HG03060 (cell line): ENCODE data around the gene GIMAP8.

Experiments
- ATAC-seq: cut with Tn5 transposase; IDR thresholded peaks from one replicate; pipeline ENCODE4 v1.9.1; 2021; ENCODE audit warnings: low read depth, moderate number of reproducible peaks; ENCODE audit not compliant: unreplicated experiment

Gene GIMAP8

DNA sequence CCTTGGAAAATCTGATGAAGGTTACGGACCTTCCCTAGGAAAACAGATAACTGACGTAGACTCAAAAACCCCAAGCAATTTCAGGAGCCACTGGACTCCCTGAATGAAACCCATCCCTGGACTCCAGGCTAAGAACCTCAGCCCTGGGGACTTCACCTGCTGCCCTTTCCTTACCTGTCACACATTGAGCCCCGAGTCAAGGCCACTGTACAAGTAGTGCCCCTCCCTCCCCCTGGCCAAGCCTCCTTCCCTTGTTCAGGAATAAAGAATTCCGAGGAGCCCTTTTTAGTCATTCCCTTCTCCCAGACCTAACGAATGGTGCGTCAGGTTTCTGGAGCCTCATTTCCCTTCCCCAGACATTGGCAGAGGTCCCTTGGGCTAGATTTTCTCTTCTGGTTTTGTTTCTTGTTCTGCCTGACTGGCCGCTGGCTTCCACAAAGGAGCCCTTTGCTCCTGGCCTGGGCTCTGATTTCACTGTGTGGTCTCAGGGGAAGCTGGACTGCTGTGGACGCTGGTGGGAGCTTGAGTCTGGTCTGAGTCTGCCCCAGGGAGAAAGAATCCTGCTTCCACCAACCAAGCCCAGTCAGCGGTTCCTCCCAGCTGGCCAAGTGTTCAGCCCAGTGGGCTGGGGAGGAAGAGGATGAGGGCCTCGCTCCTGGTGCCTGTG, 39.6 kb upstream of the GIMAP8 start:
- no peak for ATAC-seq

DNA sequence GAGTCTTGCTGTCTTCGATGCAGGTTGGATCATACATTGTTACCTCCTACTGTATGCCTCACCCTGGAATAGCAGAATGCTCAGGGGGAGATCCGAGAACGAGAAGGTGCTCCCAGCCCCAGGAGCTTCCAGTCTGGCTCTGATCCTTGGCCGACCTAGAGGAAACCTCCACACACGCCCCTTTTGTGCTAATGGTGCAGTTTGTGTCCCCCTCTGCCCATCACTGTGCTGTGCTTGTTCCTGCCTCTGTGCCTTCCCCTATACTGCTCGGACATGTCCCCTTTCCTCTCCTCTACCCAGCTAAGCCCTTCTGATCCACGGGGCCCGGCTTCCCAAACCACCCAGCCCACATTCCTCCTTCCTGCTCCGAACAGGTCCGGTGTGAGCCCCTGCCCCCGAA, 38.8 kb upstream of the GIMAP8 start:
- ATAC-seq: no peak

DNA sequence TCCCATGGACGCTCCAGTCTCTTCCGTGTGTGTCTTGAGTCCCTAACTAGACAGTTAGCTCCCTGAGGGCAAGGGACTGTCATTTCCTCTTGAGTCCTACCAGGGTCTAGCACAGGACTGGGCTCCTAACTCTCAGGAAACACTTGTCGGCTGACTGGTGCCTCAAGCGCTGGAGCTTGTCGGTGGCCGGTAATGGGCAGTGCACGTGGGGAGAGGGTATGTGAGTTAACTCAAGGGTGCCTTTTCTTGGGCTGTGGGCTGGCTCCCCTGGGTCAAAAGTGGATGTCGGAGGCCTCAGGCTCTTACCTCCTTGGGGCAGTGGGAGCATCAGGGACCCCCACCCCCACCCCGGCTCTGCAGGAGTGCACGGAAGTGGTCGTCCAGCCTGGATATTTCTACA, 38.4 kb upstream of the GIMAP8 start:
- no peak for ATAC-seq

DNA sequence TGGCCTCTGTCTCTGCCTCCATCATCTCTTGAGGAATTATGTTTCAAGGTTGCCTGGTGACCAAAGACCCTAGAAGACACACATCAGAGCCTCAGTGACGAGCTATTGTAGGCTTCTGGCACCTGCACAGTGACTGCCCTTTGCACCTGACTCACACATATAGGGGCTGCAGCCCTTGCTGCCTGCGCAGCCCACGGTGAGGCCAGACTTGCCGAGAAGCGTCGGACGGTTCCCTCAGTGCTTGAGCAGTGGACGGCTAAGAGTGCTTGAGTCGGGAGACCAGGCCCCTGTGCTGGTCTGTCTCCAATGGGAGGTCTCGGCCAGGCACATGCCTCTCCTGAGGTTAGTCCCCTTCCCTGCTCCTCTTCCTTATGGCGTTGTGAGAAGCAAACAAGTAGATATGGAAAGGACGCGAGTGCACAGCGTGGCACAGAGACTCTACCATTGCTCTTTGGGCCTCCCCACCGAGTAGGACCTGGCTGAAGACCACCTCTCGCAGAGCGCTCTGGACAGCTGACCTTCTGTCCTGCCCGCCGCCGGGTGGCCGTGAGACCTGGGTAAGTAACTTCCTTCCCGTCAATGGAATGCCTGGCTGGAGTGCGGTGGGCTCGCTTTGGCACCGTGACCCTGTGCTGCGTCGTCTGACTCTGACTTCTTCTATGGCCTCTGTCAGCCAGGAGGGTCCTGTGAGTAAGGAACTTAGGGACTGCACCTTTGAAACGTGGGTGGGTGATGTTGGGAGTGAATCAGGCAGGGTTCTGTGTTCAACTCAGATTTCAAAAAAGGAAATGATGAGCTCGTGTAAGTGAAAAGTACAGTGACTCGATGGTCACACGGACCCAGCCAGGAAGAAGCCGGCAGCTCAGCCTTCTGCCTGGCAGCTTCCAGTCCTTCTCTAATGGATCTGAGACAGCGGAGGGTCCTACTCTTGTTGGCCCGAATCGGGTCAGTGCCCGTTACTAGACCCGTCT, 37.6 kb upstream of the GIMAP8 start:
- no peak for ATAC-seq

DNA sequence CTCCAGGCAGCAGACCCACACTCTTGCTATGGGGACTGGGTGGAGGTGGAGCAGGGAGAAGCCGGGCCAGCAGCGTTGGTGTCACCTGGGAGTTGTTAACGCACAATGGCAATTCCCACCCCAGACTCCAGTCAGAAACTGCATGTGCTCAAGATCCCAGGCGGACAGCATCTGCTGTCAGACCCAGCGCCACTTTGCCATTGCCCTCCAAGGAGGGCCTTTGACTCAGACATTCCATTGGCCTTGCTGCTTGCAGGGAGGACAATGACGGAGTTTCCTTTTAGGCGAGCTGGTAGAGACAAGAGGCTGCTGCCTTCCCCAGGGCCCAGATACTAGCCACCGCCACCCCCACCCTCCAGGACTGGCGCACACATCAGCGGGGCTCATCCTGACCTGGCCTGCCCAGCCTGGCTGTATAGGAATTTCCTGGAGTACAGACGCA, 36.8 kb upstream of the GIMAP8 start:
- no peak for ATAC-seq

DNA sequence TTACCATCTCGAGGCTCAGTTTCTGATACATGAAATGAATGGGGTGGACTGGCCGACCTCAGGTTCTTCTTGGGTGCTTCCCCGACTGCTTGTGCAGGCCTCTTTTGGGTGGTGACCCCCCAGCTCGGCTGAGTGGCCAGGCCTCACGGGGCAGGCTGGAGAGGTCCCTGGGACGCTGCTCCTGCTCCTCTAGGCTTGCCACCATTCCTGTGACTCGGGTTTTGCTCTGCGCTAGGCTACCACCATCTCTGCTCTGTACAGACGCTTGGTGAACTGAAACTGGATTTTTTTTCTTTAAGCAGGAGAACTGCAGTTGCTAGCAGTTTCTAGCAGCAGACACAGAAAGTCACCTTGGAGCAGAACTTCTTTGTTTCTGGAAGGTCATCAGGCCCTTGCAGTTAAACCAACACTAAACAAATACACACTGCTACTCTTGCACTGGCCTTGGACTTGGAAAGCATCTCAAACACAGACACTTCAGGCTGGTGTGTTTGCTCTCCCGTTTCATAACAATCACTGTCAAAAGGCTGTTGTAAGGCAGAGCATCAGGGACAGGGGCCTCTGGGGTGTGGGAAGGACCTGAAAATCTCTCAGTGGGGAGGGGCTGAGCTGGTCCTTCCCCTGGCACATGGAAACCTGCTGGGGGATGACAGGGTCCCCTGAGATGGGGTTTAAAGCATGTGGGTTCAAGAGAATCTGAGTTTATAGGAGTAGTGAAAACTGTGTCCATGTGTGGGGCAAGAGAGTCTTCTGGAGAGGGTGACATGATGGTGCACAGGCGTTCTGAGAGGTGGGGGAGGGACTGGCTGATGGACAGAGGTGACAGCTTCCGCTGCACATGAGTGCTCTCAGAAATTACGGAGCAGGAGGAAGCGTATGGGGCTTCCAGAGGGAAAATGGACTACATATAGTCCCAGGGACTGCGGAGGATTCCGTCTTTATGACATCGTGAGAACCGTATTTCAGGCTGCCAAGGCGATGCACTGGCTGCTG, 35.0 kb upstream of the GIMAP8 start:
- ATAC-seq: no peak

DNA sequence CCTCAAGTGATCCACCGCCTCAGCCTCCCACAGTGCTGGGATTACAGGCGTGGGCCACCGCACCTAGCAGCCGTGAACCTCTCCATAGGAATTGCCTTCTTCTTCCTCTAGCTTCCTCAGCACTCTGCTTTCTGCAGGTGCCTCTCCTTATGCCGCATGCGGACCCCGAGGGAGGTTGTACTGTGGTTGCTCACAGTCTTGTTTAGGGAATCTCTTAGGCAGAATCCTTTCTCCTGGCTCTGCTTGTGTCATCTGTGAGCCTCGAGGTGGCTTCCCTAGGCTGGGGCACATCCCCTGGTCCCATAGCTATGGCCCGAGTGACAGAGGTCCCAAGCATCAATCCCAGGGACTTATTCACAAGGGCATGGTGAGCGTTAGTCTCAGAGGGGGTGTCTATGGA, 33.2 kb upstream of the GIMAP8 start:
- ATAC-seq: no peak

DNA sequence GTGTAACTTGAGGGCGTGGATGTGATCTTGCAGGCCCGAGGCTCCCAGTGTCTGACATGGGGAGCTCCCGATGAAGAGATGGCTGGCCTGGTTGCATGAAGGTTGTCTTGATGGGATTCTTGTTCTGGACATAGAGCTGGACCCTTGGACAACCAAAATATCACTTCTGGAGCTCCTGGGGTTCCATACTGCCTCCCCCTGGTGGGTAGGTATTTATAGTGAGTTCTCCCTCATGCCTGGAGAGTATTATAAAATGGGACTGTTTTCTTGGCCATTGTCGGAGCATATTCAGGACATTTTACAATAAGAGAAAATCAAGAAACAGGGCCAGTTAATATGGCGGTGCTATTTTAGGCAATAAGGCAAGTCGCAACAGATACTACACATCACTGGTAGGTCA, 32.6 kb upstream of the GIMAP8 start:
- ATAC-seq: no peak

DNA sequence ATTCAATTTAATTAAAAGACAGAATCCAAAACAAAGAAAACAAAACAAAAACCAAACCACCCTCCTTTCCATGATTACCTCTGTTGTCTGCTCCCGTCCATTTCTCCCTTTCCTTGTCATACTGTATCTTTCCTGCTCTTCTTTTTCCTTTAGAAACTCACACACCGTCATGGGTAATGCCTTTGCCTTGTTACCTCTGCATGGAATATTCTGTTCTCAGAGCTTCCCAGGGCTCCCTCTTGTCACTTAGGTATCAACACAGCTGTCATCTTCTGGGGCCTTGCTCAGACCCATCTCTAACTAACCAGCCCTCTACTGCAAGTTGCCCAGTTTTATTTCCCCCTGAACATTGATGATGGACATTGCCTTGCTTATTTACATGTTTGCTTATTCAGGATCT, 30.2 kb upstream of the GIMAP8 start:
- no peak for ATAC-seq

DNA sequence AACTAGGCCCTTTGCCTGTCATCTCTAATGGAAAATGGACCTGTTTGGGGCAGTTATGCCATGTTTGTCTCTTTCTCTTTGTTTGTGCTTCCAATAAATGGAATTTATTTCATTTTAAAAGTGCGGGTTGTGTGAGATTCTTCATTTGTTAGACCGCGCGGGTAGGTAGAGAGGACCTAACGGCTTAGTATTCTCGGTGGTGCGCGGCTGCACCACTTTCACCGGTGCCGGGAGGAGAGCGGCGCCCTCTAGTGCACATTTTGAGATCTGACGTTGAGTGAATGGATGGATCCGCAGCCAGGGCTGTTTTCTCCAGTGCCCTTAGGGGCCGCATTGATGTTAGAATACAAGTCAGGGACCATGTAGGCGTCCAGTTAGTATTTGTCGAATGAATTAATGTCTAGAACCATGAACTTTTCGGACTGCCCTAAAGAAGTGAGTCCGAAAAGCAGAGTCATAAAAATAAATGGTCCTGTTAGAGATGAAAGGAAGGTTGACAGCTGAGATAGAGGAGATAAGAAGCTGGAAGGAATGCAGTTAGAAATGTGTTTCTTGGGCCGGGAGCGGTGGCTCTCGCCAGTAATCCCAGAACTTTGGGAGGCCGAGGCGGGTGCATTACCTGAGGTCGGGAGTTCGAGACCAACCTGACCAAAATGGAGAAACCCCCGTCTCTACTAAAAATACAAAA, 29.3 kb upstream of the GIMAP8 start:
- peak; percentile 92 for ATAC-seq

DNA sequence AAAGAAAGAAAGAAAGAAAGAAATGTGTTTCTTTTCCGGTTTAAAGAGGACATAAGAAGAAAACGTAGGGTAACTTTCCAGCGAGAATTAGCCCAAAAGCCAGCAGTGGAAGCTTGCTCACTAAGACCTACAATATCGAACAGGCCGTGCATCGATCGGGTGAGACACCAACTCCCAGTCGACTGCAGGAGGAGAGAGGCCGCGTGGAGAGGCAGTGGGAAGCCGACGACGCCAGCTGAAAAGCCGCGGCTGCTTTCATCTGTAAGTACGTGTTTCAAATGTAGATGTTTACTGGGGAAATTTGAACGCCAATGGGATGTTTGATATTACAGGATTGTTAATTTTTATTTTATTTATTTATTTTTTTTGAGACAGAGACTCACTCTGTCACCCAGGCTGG, 28.6 kb upstream of the GIMAP8 start:
- no peak for ATAC-seq

DNA sequence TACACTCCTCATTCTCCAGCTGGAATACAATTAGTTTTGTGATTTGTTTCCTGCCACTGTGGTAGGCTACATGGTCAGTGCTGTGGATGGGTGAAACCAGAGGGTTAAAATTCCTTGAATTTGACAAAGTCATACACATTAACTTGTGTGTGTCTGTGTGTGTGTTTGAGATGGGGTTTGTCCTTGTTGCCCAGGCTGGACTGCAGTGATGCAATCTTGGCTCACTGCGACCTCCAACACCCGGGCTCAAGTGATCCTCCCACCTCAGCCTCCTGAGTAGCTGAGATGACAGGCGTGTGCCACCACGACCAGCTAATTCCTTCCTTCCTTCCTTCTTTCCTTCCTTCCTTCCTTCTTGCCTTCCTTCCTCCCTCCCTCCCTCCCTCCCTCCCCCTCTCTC, 24.8 kb upstream of the GIMAP8 start:
- ATAC-seq: no peak

DNA sequence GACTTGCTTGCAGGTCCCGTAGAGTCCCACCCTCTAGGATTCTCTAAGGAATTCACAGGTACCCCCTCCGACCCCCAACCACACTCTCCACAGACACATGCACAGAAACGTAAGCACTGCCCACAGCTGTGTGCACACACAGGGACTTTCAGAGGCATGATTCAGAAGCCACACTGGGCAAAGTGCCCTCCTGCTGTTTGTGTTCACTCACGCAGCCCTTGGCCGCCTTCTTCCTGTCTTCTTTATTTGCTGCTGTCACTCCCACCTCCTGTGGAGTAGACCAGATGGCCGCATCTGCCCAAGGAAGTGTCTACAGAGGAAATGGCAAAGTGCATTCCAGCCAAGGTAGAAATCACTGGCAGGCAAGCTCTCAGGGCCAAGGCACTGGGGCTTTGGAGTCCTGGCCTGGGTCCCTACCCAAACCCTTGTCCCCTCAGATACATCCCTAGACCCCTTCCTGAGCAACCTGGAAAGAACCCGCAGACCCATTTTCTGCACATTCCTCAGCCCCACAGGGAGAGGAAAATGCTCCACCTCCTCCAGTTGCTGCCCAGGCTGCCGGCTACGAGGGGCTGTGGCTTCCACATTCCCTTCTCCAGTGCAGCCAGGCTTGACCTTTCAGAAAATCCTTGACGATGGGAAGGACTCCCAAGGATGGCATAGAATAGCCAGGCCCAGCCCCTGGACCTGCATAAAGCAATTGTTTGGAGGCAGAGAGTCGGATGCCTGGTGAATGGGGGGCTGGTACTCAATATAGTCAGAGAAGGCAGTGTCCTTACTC, 21.6 kb upstream of the GIMAP8 start:
- peak; percentile 51 for ATAC-seq

DNA sequence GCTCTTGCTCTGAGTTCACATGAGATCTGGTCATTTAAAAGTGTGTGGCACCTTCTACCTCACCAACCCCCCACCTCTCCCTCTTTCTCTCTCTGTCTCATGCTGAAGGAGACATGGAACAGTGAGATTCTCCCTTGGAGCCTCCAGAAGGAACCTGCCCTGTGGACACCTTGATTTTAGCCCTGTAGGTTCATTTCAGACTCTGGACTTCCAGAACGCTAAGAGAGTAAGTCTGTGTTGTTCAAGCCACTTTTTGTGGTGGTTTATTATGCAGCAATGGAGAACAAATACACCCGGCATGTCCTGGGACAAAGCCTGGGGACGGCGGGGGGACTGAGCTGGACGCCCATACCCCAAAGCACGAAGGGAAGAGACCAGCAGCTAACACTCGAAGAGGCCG, 20.7 kb upstream of the GIMAP8 start:
- no peak for ATAC-seq

DNA sequence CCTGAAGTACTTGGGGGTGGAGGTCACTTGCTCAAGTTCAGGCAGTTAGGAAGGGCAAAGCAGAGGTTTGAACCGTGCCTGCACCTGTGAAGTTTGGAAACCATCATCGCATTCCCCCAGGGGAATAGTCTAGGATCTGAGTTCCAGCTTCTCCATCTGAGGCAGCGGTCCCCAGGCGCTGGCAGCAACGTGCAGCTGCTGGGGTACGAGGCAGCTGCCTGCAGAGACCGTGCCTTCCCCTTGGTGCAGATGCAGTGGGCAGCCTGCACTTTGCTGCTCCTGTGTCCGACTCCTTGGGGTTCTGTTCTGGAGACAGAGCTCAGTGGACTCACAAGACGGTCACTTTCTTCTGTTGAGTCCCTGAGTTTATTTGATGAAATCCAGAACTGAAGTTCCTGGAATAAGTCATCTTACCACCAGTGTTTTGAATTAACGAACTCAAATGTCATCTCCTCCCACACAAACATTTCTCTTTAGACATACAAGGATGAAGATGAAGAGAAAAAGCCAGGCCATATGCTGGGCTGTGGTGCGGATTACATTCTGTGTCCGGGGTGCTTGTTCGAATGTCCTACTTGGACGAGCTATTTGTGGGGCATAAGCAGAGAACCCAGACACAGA, 19.9 kb upstream of the GIMAP8 start:
- no peak for ATAC-seq

DNA sequence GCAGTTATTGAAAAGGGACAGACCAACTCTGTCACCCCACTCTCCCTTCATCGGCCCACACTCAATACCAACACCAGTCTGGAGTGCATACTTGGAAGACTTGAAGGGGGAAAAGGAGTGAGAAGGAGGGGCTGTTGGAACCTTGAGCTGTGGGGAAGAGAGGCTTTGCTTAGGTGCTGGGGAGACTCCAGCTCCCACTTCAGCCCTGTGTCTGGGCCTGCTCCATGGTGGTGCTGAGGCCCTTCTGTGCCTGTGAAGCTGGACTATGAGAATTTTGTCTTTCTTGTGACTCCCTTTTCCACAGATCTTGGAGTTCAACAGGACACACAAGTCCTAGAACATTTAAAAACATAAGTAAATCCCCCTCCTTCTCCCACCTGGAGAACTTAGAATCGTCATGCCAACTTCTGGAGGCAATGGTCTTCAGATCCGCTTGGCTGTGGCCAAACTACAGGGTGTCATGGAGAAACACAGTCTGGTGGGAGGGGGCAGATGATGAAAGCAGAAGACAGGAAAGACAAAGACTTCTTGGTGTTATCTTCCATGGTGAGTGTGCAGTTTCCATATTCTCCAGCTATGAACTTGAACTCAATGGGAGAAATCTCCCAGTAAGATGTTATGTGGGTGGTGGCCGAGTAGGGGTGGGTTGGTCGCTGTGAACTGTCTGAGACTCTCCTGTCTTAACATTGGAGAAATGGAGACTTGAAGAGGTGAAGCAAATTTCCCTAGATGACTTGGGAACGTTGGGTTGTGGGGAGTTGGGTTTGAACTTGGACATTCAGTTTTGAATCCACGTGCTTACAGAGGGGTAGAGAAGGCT, 18.4 kb upstream of the GIMAP8 start:
- ATAC-seq: no peak

DNA sequence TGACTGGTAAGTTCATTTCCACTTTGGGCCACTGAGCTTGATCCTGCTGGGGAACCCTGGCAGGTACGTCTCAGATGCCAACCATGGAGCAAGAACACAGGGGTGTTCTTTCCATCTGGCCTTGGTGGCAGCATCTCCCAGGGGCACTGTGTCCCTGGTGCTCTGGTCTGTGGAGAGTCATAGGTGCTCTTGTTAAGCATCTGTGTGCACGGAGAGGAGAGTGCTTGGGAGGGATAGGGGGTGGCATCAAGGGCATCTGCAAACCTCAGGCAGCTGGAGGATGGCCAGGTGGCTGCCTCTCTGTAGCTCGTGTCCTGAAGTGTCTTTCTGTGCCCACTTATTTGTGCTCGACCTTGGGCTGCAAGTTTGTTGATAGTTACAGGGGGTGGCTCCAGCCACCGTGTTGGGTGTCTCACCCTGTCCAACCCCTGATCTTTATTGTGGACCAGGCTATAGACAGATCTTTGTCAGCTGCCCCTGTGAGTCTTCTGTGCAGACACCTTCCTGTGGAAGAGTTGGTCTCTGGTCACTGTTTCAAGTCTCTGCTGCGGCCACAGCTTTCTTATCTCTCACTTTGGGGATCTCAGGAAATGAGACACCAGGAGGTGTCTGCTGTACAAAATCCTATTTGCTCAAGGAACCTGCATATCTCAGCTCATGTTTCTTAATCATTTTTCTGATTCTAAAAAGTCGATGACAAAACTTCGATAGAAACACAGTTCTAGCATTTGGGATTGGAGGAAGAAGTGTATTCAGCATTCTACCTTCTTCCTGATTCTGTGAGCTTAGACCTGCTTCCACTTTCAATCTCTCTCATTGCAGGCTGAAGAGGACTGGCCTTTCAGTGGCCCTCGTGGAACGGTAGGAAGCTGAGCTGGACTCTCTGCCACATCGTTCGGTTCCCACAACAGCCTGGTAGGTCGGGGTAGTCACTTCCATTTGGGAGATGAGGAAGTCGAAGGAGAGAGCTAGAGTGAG, 17.2 kb upstream of the GIMAP8 start:
- ATAC-seq: no peak
